Vagina (tissue), 2 donors: ENCODE data around the gene NFIX. TPM values are rescaled to one million over a fixed set of nuclear protein-coding genes. Genes with fewer than 3 reads are reported as not detected.

Experiments
- DNase-seq, 2 donors: peaks; one replicate each; pipeline ENCODE4 v3.0.0-alpha.2; 2017; ENCODE audit errors: extremely low spot score in 2 of 2
- H3K27ac ChIP-seq: fragments of 200-600 bp; sonication (generic); one replicate; pipeline ENCODE4 v1.5.1; 2019
- H3K27me3 ChIP-seq: fragments of 200-600 bp; sonication (generic); one replicate; pipeline ENCODE4 v1.5.1; 2019
- H3K36me3 ChIP-seq, 2 donors: fragments of 200-600 bp; sonication (generic); one replicate each; pipeline ENCODE4 v1.5.1; 2017 to 2019
- H3K4me1 ChIP-seq: fragments of 200-600 bp; sonication (generic); one replicate; pipeline ENCODE4 v1.5.1; 2019
- H3K4me3 ChIP-seq, 2 donors: fragments of 200-600 bp; sonication (generic); 1 replicate in 1 of 2; 2 replicates in 1 of 2; pipeline ENCODE4 v1.5.1; 2016 to 2019
- H3K9me3 ChIP-seq: fragments of 200-600 bp; sonication (generic); one replicate; pipeline ENCODE4 v1.5.1; 2019
- CTCF ChIP-seq, 3 experiments: fragments of 450-650 bp in 2 of 3; fragments of 200-600 bp in 1 of 3; sonication (generic) in 1 of 3; IDR thresholded peaks; one replicate each; pipeline ENCODE4 v1.5.1; 2017 to 2019; ENCODE audit warnings: antibody characterized with exemption in 3 of 3, mild to moderate bottlenecking in 2 of 3, moderate library complexity in 2 of 3
- POLR2A ChIP-seq, 2 donors: fragments of 450-650 bp; IDR thresholded peaks; one replicate each; pipeline ENCODE4 v1.6.1; 2017; ENCODE audit warnings: antibody characterized with exemption in 2 of 2, mild to moderate bottlenecking in 2 of 2, moderate library complexity in 2 of 2
- POLR2AphosphoS5 ChIP-seq, 2 donors: sonication (generic); formaldehyde crosslinking; IDR thresholded peaks; one replicate each; pipeline ENCODE4 v1.9.0; 2017; ENCODE audit warnings: antibody characterized with exemption in 2 of 2, mild to moderate bottlenecking in 2 of 2, low read depth in 1 of 2; ENCODE audit not compliant: insufficient read depth in 1 of 2
- intact Hi-C: fragments of 100-400 bp; cut with DNase I; formaldehyde crosslinking; loops from one replicate; pipeline ENCODE4 v1.15.1; 2023
- total RNA-seq: library from RNA; depleted of rRNA; stranded (reverse); fragments of >200 nt; gene quantifications from one replicate; pipeline ENCODE4 v1.2.3, GENCODE V29; 2016

NFIX gene
- total RNA-seq, 1 donor from 2014 or later, result 81.8 TPM

GRCh38 chr19:13076320-13076719, 81.0 kb downstream of the NFIX start:
- Histone ChIP-seq H3K9me3 (no peaks in the 10 kb centered on the region), H3K27ac (peak overlapping the region; percentile 77), H3K27me3 (no peaks in the 10 kb centered on the region), H3K4me3 (no peak overlapping the region), H3K4me1 (peaks cover 84% of the 10 kb centered on the region), H3K36me3 (peaks cover 0 to 33% of the 10 kb centered on the region in 2 donors)
- intact Hi-C loops, result no loop called here
- TF ChIP-seq POLR2A (IDR thresholded peaks at IDR 0.05) (no peak), POLR2AphosphoS5 (IDR thresholded peaks at IDR 0.05; ENCODE audit: insufficient read depth in 1 of 2, low read depth in 1 of 2) (peak in 1 of 2 donors; percentile 44)
- no peak for DNase-seq

- TF ChIP-seq POLR2A (IDR thresholded peaks at IDR 0.05) (no peak), CTCF (IDR thresholded peaks at IDR 0.05) (no peak), POLR2AphosphoS5 (IDR thresholded peaks at IDR 0.05; ENCODE audit: insufficient read depth in 1 of 2, low read depth in 1 of 2) (peak in 1 of 2 donors; percentile 42)
- Histone ChIP-seq H3K4me3 (no peak overlapping the region), H3K4me1 (peaks cover 84% of the 10 kb centered on the region), H3K9me3 (no peaks in the 10 kb centered on the region), H3K36me3 (peaks cover 0 to 38% of the 10 kb centered on the region in 2 donors), H3K27me3 (no peaks in the 10 kb centered on the region), H3K27ac (peak overlapping the region; percentile 77)
- intact Hi-C loops, result no loop called here
- DNase-seq, result no peak
Measured at GRCh38 chr19:13076787-13077186, 81.5 kb downstream of the NFIX start.

DNA sequence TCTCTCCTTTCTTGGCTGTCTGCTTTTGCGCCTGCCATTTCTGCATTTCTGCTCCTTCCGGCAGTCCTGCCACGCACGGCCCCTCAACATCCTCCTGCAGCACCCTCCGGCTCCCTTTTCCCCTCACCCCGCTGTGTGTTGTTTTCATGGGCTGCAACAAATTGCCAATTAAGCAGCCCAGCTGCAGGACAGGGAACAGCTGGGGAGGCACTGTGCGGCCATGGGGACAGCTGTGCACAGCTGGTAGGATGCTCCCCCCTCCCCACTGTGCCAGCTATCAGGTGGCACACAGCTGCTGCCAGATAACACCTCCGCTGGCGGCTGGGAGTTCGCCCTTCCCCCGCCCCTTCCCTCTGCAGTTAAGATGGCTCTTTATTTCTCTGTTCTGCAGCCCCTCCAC, 82.0 kb downstream of the NFIX start:
- peaks cover 84% of the 10 kb centered on the region for H3K4me1 ChIP-seq
- intact Hi-C loops, result no loop called here
- no peak for DNase-seq
- H3K27me3 ChIP-seq, result no peaks in the 10 kb centered on the region
- H3K36me3 ChIP-seq, result peaks cover 0 to 42% of the 10 kb centered on the region in 2 donors
- TF ChIP-seq POLR2A (IDR thresholded peaks at IDR 0.05) (no peak), CTCF (IDR thresholded peaks at IDR 0.05) (no peak), POLR2AphosphoS5 (IDR thresholded peaks at IDR 0.05; ENCODE audit: insufficient read depth in 1 of 2, low read depth in 1 of 2) (no peak)
- no peaks in the 10 kb centered on the region for H3K9me3 ChIP-seq
- H3K4me3 ChIP-seq, result no peak overlapping the region
- H3K27ac ChIP-seq, result peak overlapping the region; percentile 77

GRCh38 chr19:13078381-13078780, 83.1 kb downstream of the NFIX start:
- intact Hi-C loops, result no loop called here
- Histone ChIP-seq H3K9me3 (no peaks in the 10 kb centered on the region), H3K27ac (peak overlapping the region; percentile 77), H3K27me3 (no peaks in the 10 kb centered on the region), H3K4me3 (no peak overlapping the region), H3K4me1 (peaks cover 81% of the 10 kb centered on the region), H3K36me3 (peaks cover 0 to 43% of the 10 kb centered on the region in 2 donors)
- TF ChIP-seq POLR2A (IDR thresholded peaks at IDR 0.05) (no peak), CTCF (IDR thresholded peaks at IDR 0.05) (no peak), POLR2AphosphoS5 (IDR thresholded peaks at IDR 0.05; ENCODE audit: insufficient read depth in 1 of 2, low read depth in 1 of 2) (no peak)
- no peak for DNase-seq

GRCh38 chr19:13078897-13079541, 83.7 kb downstream of the NFIX start:
- H3K9me3 ChIP-seq, result no peaks in the 10 kb centered on the region
- TF ChIP-seq POLR2A (IDR thresholded peaks at IDR 0.05) (no peak), POLR2AphosphoS5 (IDR thresholded peaks at IDR 0.05; ENCODE audit: insufficient read depth in 1 of 2, low read depth in 1 of 2) (no peak), CTCF (IDR thresholded peaks at IDR 0.05) (no peak)
- H3K36me3 ChIP-seq, result peaks cover 0 to 43% of the 10 kb centered on the region in 2 donors
- DNase-seq, result no peak
- intact Hi-C loops, result no loop called here
- no peak overlapping the region for H3K4me3 ChIP-seq
- no peaks in the 10 kb centered on the region for H3K27me3 ChIP-seq
- peak overlapping the region; percentile 77 for H3K27ac ChIP-seq
- peaks cover 74% of the 10 kb centered on the region for H3K4me1 ChIP-seq
